Measurements from ENCODE around the gene GPC6.

GPC6 gene

GRCh38 chr13:94427313-94427953 lies 1200.8 kb downstream of the GPC6 start:
- H3F3A ChIP-seq (ENCODE audit: low read depth) = no peaks in the 10 kb centered on the region
- no peaks in the 10 kb centered on the region for H4K20me1 ChIP-seq (ENCODE audit: insufficient read depth, low read length, poor library complexity, severe bottlenecking)
- H3K9ac ChIP-seq (ENCODE audit: low read depth, low read length, poor library complexity, severe bottlenecking) = no peak overlapping the region
- H3K4me1 ChIP-seq (ENCODE audit: insufficient read depth, low read length, poor library complexity, severe bottlenecking) = no peaks in the 10 kb centered on the region
- no peaks in the 10 kb centered on the region for H3K36me3 ChIP-seq (ENCODE audit: insufficient read depth, low read length)
- no peaks in the 10 kb centered on the region for H3K79me2 ChIP-seq (ENCODE audit: insufficient read depth, low read length)
- H3K9me3 ChIP-seq (ENCODE audit: insufficient read depth, low read depth, low read length) = no peaks in the 10 kb centered on the region
- no peak overlapping the region for H3K4me3 ChIP-seq (ENCODE audit: low read length, poor library complexity, severe bottlenecking)
- TF ChIP-seq EZH2phosphoT487 (IDR thresholded peaks at IDR 0.05; ENCODE audit: borderline replicate concordance) (no peak), CTCF (conservative IDR thresholded peaks at IDR 0.05; ENCODE audit: low read length) (no peak)
- H3K4me2 ChIP-seq (ENCODE audit: low read depth, low read length, poor library complexity, severe bottlenecking) = no peak overlapping the region
- no peaks in the 10 kb centered on the region for H3K27me3 ChIP-seq (ENCODE audit: insufficient read depth, low read length, poor library complexity, severe bottlenecking)
- H2AFZ ChIP-seq (ENCODE audit: low read length) = no peak overlapping the region
- no peaks in the 10 kb centered on the region for H3K9me2 ChIP-seq (replicated peaks; ENCODE audit: low read depth, low read length)

- no peak overlapping the region for H3K4me2 ChIP-seq (ENCODE audit: low read depth, low read length, poor library complexity, severe bottlenecking)
- H3K9ac ChIP-seq (ENCODE audit: low read depth, low read length, poor library complexity, severe bottlenecking) = no peak overlapping the region
- no peaks in the 10 kb centered on the region for H4K20me1 ChIP-seq (ENCODE audit: insufficient read depth, low read length, poor library complexity, severe bottlenecking)
- H3K79me2 ChIP-seq (ENCODE audit: insufficient read depth, low read length) = no peaks in the 10 kb centered on the region
- H3K9me3 ChIP-seq (ENCODE audit: insufficient read depth, low read depth, low read length) = no peaks in the 10 kb centered on the region
- H3K4me1 ChIP-seq (ENCODE audit: insufficient read depth, low read length, poor library complexity, severe bottlenecking) = no peaks in the 10 kb centered on the region
- no peaks in the 10 kb centered on the region for H3K9me2 ChIP-seq (replicated peaks; ENCODE audit: low read depth, low read length)
- no peaks in the 10 kb centered on the region for H3F3A ChIP-seq (ENCODE audit: low read depth)
- TF ChIP-seq EZH2phosphoT487 (IDR thresholded peaks at IDR 0.05; ENCODE audit: borderline replicate concordance) = no peak
- peak; percentile 22; the same call in 1 of the 2 replicates for TF ChIP-seq CTCF (conservative IDR thresholded peaks at IDR 0.05; ENCODE audit: low read length)
- no peaks in the 10 kb centered on the region for H3K36me3 ChIP-seq (ENCODE audit: insufficient read depth, low read length)
- H3K4me3 ChIP-seq (ENCODE audit: low read length, poor library complexity, severe bottlenecking) = no peak overlapping the region
- no peaks in the 10 kb centered on the region for H3K27me3 ChIP-seq (ENCODE audit: insufficient read depth, low read length, poor library complexity, severe bottlenecking)
- H2AFZ ChIP-seq (ENCODE audit: low read length) = no peak overlapping the region
Observed at GRCh38 chr13:94431574-94431973, 1205.0 kb downstream of the GPC6 start.

GRCh38 chr13:94431987-94432386 lies 1205.4 kb downstream of the GPC6 start:
- H3K4me1 ChIP-seq (ENCODE audit: insufficient read depth, low read length, poor library complexity, severe bottlenecking) = no peaks in the 10 kb centered on the region
- no peaks in the 10 kb centered on the region for H3K9me3 ChIP-seq (ENCODE audit: insufficient read depth, low read depth, low read length)
- no peak overlapping the region for H3K9ac ChIP-seq (ENCODE audit: low read depth, low read length, poor library complexity, severe bottlenecking)
- H3K4me2 ChIP-seq (ENCODE audit: low read depth, low read length, poor library complexity, severe bottlenecking) = no peak overlapping the region
- no peak overlapping the region for H2AFZ ChIP-seq (ENCODE audit: low read length)
- no peaks in the 10 kb centered on the region for H3K9me2 ChIP-seq (replicated peaks; ENCODE audit: low read depth, low read length)
- H3K27me3 ChIP-seq (ENCODE audit: insufficient read depth, low read length, poor library complexity, severe bottlenecking) = no peaks in the 10 kb centered on the region
- H3K4me3 ChIP-seq (ENCODE audit: low read length, poor library complexity, severe bottlenecking) = no peak overlapping the region
- no peaks in the 10 kb centered on the region for H4K20me1 ChIP-seq (ENCODE audit: insufficient read depth, low read length, poor library complexity, severe bottlenecking)
- no peaks in the 10 kb centered on the region for H3K79me2 ChIP-seq (ENCODE audit: insufficient read depth, low read length)
- TF ChIP-seq CTCF (conservative IDR thresholded peaks at IDR 0.05; ENCODE audit: low read length) = no peak
- TF ChIP-seq EZH2phosphoT487 (IDR thresholded peaks at IDR 0.05; ENCODE audit: borderline replicate concordance) = no peak
- H3F3A ChIP-seq (ENCODE audit: low read depth) = no peaks in the 10 kb centered on the region
- H3K36me3 ChIP-seq (ENCODE audit: insufficient read depth, low read length) = no peaks in the 10 kb centered on the region
